SK-N-MC (cell line): ENCODE results near the gene HBEGF.

Experiments
- DNase-seq: peaks from one replicate; pipeline ENCODE4 v3.0.0-alpha.2; 2011; ENCODE audit warnings: low read depth, low spot score
- H3K27ac ChIP-seq: fragments of 200-600 bp; sonication (generic); 2 replicates; pipeline ENCODE4 v1.5.1; 2016; ENCODE audit warnings: mixed run types
- H3K36me3 ChIP-seq: fragments of 200-600 bp; sonication (generic); 2 replicates; pipeline ENCODE4 v1.6.1; 2017; ENCODE audit warnings: antibody characterized with exemption, low read length, mixed read lengths; ENCODE audit not compliant: insufficient read depth
- H3K4me3 ChIP-seq: fragments of 200-600 bp; sonication (generic); 2 replicates; pipeline ENCODE4 v1.5.1; 2016
- H3K9ac ChIP-seq: fragments of 200-600 bp; sonication (generic); 2 replicates; pipeline ENCODE4 v1.8.0; 2017; ENCODE audit warnings: mixed run types, mixed read lengths; ENCODE audit not compliant: insufficient read length
- H3K9me3 ChIP-seq: fragments of 200-600 bp; sonication (generic); 2 replicates; pipeline ENCODE4 v1.6.1; 2017; ENCODE audit warnings: low read depth, mild to moderate bottlenecking, antibody characterized with exemption, low read length, moderate library complexity, mixed read lengths
- EZH2 ChIP-seq: fragments of 200-600 bp; sonication (generic); IDR thresholded peaks from one replicate; pipeline ENCODE4 v1.6.1; 2017; ENCODE audit warnings: antibody characterized with exemption
- FOXP2 ChIP-seq: optimal IDR thresholded peaks from 2 replicates; pipeline ENCODE3; 2011; ENCODE audit warnings: mild to moderate bottlenecking, moderate library complexity; ENCODE audit not compliant: insufficient read depth; ENCODE audit errors: extremely low read length, control extremely low read depth
- POLR2AphosphoS5 ChIP-seq: IDR thresholded peaks from 2 replicates; pipeline ENCODE4 v1.6.1; 2012; ENCODE audit warnings: mild to moderate bottlenecking, low read depth, low read length, borderline replicate concordance

Gene HBEGF

GRCh38 chr5:140296289-140296688 is 50.1 kb downstream of the HBEGF start:
- TF ChIP-seq POLR2AphosphoS5 = no peak
- TF ChIP-seq EZH2 = no peak
- TF ChIP-seq FOXP2 = no peak
- peak overlapping the region; percentile 34 for H3K9ac ChIP-seq
- DNase-seq = no peak

GRCh38 chr5:140295414-140295813 is 51.0 kb downstream of the HBEGF start:
- H3K9ac ChIP-seq = peak overlapping the region; percentile 12
- no peaks in the 10 kb centered on the region for H3K9me3 ChIP-seq
- H3K27ac ChIP-seq = peak overlapping the region; percentile 48
- H3K36me3 ChIP-seq = peaks cover 23% of the 10 kb centered on the region; the same call in 1 of the 2 replicates
- H3K4me3 ChIP-seq = peak overlapping the region; percentile 12; the same call in 1 of the 2 replicates
- TF ChIP-seq EZH2 (no peak), FOXP2 (no peak), POLR2AphosphoS5 (no peak)
- peak; percentile 93 for DNase-seq

More at GRCh38 chr5:140296289-140296688, 50.1 kb downstream of the HBEGF start:
- Histone ChIP-seq H3K9me3 (no peaks in the 10 kb centered on the region), H3K4me3 (no peak overlapping the region), H3K36me3 (peaks cover 23% of the 10 kb centered on the region; the same call in 1 of the 2 replicates), H3K27ac (peak overlapping the region; percentile 48)

GRCh38 chr5:140294753-140295152 is 51.6 kb downstream of the HBEGF start:
- TF ChIP-seq EZH2 = no peak
- no peak for TF ChIP-seq FOXP2
- TF ChIP-seq POLR2AphosphoS5 = no peak
- no peak for DNase-seq
- peak overlapping the region; percentile 48; the same call in 1 of the 2 replicates for H3K27ac ChIP-seq
- H3K9ac ChIP-seq = no peak overlapping the region
- H3K36me3 ChIP-seq = peaks cover 17% of the 10 kb centered on the region; the same call in 1 of the 2 replicates
- H3K9me3 ChIP-seq = no peaks in the 10 kb centered on the region
- no peak overlapping the region for H3K4me3 ChIP-seq

- Histone ChIP-seq H3K9ac (peak overlapping the region; percentile 14), H3K36me3 (peaks cover 9% of the 10 kb centered on the region; the same call in 1 of the 2 replicates), H3K27ac (0 out of 2 replicates have a peak overlapping the region, but pooled peaks have one; percentile 48), H3K4me3 (peak overlapping the region; percentile 11; the same call in 1 of the 2 replicates), H3K9me3 (no peaks in the 10 kb centered on the region)
- no peak for DNase-seq
- TF ChIP-seq EZH2 = no peak
- no peak for TF ChIP-seq FOXP2
- no peak for TF ChIP-seq POLR2AphosphoS5
Measured at GRCh38 chr5:140293849-140294100, 52.6 kb downstream of the HBEGF start.

GRCh38 chr5:140293091-140293848 is 53.1 kb downstream of the HBEGF start:
- Histone ChIP-seq H3K36me3 (0 out of 2 replicates have a peak, but pooled peaks cover 4% of the 10 kb centered on the region), H3K9me3 (no peaks in the 10 kb centered on the region), H3K27ac (peak overlapping the region; percentile 48; the same call in 1 of the 2 replicates), H3K4me3 (peak overlapping the region; percentile 11; the same call in 1 of the 2 replicates), H3K9ac (peak overlapping the region; percentile 14)
- no peak for DNase-seq
- TF ChIP-seq POLR2AphosphoS5 = no peak
- no peak for TF ChIP-seq EZH2
- TF ChIP-seq FOXP2 = no peak

- TF ChIP-seq FOXP2 = no peak
- no peak for TF ChIP-seq EZH2
- no peak for TF ChIP-seq POLR2AphosphoS5
- no peak for DNase-seq
- H3K36me3 ChIP-seq = no peaks in the 10 kb centered on the region
- H3K4me3 ChIP-seq = no peak overlapping the region
- H3K9ac ChIP-seq = no peak overlapping the region
- peak overlapping the region; percentile 48; the same call in 1 of the 2 replicates for H3K27ac ChIP-seq
- H3K9me3 ChIP-seq = no peaks in the 10 kb centered on the region
Measured at GRCh38 chr5:140292212-140293036, 54.0 kb downstream of the HBEGF start.

- H3K9ac ChIP-seq = no peak overlapping the region
- DNase-seq = no peak
- no peak for TF ChIP-seq FOXP2
- no peak for TF ChIP-seq POLR2AphosphoS5
- TF ChIP-seq EZH2 = no peak
- H3K4me3 ChIP-seq = no peak overlapping the region
- H3K27ac ChIP-seq = 0 out of 2 replicates have a peak overlapping the region, but pooled peaks have one; percentile 2
- H3K9me3 ChIP-seq = no peaks in the 10 kb centered on the region
- no peaks in the 10 kb centered on the region for H3K36me3 ChIP-seq
Measured at GRCh38 chr5:140287801-140288521, 58.4 kb downstream of the HBEGF start.
